SK-N-SH treated with all-trans-retinoic acid at 6 μM for 48 hours (cell line): ENCODE results near the gene IL36RN.

Source experiments
- ATAC-seq: fragments of 200-7000 bp; cut with Tn5 transposase; 3 replicates; pipeline ENCODE4 v1.9.1; 2020; ENCODE audit warnings: mild to moderate bottlenecking, moderate library complexity
- BACH2 ChIP-seq: fragments of 250-450 bp; sonication (Bioruptor Pico); IDR thresholded peaks from 2 replicates; pipeline ENCODE4 v1.9.0; 2021; ENCODE audit warnings: mild to moderate bottlenecking, borderline replicate concordance
- ESRRG ChIP-seq: fragments of 250-450 bp; sonication (Bioruptor Pico); IDR thresholded peaks from 2 replicates; pipeline ENCODE4 v1.6.1; 2021; ENCODE audit warnings: mild to moderate bottlenecking
- ISL1 ChIP-seq: fragments of 250-450 bp; sonication (Bioruptor Pico); IDR thresholded peaks from 2 replicates; pipeline ENCODE4 v2.1.2; 2022; ENCODE audit warnings: mild to moderate bottlenecking, moderate library complexity
- OSR1 ChIP-seq: fragments of 250-450 bp; sonication (Bioruptor Pico); IDR thresholded peaks from 2 replicates; pipeline ENCODE4 v1.8.0; 2022; ENCODE audit warnings: moderate library complexity, mild to moderate bottlenecking, inconsistent platforms
- PATZ1 ChIP-seq: fragments of 250-450 bp; sonication (Bioruptor Pico); IDR thresholded peaks from 2 replicates; pipeline ENCODE4 v1.8.0; 2020; ENCODE audit warnings: mild to moderate bottlenecking, moderate library complexity, borderline replicate concordance
- PPARA ChIP-seq: fragments of 250-450 bp; sonication (Bioruptor Pico); IDR thresholded peaks from 2 replicates; pipeline ENCODE4 v1.5.0; 2020; ENCODE audit warnings: mild to moderate bottlenecking, borderline replicate concordance
- SNAI2 ChIP-seq: fragments of 250-450 bp; sonication (Bioruptor Pico); IDR thresholded peaks from 2 replicates; pipeline ENCODE4 v1.5.0; 2020; ENCODE audit warnings: mild to moderate bottlenecking, moderate library complexity
- TCF4 ChIP-seq: fragments of 250-450 bp; sonication (Bioruptor Pico); IDR thresholded peaks from 2 replicates; pipeline ENCODE4 v1.8.0; 2021; ENCODE audit warnings: mild to moderate bottlenecking, moderate library complexity, borderline replicate concordance
- TOX ChIP-seq: fragments of 250-450 bp; sonication (Bioruptor Pico); IDR thresholded peaks from 2 replicates; pipeline ENCODE4 v1.8.0; 2021; ENCODE audit warnings: mild to moderate bottlenecking, moderate library complexity, borderline replicate concordance
- ZC3H10 ChIP-seq: fragments of 250-450 bp; sonication (Bioruptor Pico); IDR thresholded peaks from 2 replicates; pipeline ENCODE4 v1.5.1; 2021; ENCODE audit warnings: mild to moderate bottlenecking, moderate library complexity
- ZFP3 ChIP-seq: fragments of 250-450 bp; sonication (Bioruptor Pico); IDR thresholded peaks from 2 replicates; pipeline ENCODE4 v1.5.0; 2020; ENCODE audit warnings: mild to moderate bottlenecking, moderate library complexity
- ZFP30 ChIP-seq: fragments of 450-650 bp; formaldehyde crosslinking; IDR thresholded peaks from 2 replicates; pipeline ENCODE4 v1.5.0; 2022; ENCODE audit warnings: mild to moderate bottlenecking, moderate library complexity
- ZNF70 ChIP-seq: fragments of 450-650 bp; formaldehyde crosslinking; IDR thresholded peaks from 2 replicates; pipeline ENCODE4 v1.5.0; 2020; ENCODE audit warnings: mild to moderate bottlenecking, moderate library complexity
- ZNF8 ChIP-seq: fragments of 450-650 bp; formaldehyde crosslinking; IDR thresholded peaks from 2 replicates; pipeline ENCODE4 v1.5.0; 2020; ENCODE audit warnings: mild to moderate bottlenecking, moderate library complexity
- TF ChIP-seq, protein P1 (sequence below): fragments of 250-450 bp; sonication (Bioruptor Pico); IDR thresholded peaks from 2 replicates; pipeline ENCODE4 v1.5.1; 2020; ENCODE audit warnings: low read depth, mild to moderate bottlenecking, moderate library complexity
- TF ChIP-seq, protein P2 (sequence below): fragments of 250-450 bp; sonication (Bioruptor Pico); IDR thresholded peaks from 2 replicates; pipeline ENCODE4 v1.5.1; 2021; ENCODE audit warnings: mild to moderate bottlenecking, moderate library complexity
- TF ChIP-seq, protein P3 (sequence below): fragments of 250-450 bp; sonication (Bioruptor Pico); IDR thresholded peaks from 2 replicates; pipeline ENCODE4 v1.8.0; 2021; ENCODE audit warnings: low read depth, mild to moderate bottlenecking, moderate library complexity, borderline replicate concordance
- TF ChIP-seq, protein P4 (sequence below): fragments of 250-450 bp; sonication (Bioruptor Pico); IDR thresholded peaks from 2 replicates; pipeline ENCODE4 v1.5.0; 2020; ENCODE audit warnings: mild to moderate bottlenecking, moderate library complexity

Gene IL36RN

GRCh38 chr2:113058998-113059960 is at the start of gene IL36RN:
Gene IL36RN (plus strand): TSS chr2:113059198. CDS start chr2:113059439, 241 bp downstream.
- ATAC-seq: no peak
- TF ChIP-seq ZNF8 (no peak), TCF4 (CRISPR knock-in tag) (no peak), ZFP3 (CRISPR knock-in tag) (no peak), OSR1 (no peak), TOX (CRISPR knock-in tag) (no peak), PATZ1 (CRISPR knock-in tag) (no peak), ZC3H10 (no peak), ISL1 (no peak), BACH2 (CRISPR knock-in tag) (no peak), PPARA (CRISPR knock-in tag) (no peak)
- TF ChIP-seq, protein P1, sequence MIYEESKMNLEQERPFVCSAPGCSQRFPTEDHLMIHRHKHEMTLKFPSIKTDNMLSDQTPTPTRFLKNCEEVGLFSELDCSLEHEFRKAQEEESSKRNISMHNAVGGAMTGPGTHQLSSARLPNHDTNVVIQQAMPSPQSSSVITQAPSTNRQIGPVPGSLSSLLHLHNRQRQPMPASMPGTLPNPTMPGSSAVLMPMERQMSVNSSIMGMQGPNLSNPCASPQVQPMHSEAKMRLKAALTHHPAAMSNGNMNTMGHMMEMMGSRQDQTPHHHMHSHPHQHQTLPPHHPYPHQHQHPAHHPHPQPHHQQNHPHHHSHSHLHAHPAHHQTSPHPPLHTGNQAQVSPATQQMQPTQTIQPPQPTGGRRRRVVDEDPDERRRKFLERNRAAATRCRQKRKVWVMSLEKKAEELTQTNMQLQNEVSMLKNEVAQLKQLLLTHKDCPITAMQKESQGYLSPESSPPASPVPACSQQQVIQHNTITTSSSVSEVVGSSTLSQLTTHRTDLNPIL (CRISPR knock-in tag): no peak
- TF ChIP-seq, protein P2, sequence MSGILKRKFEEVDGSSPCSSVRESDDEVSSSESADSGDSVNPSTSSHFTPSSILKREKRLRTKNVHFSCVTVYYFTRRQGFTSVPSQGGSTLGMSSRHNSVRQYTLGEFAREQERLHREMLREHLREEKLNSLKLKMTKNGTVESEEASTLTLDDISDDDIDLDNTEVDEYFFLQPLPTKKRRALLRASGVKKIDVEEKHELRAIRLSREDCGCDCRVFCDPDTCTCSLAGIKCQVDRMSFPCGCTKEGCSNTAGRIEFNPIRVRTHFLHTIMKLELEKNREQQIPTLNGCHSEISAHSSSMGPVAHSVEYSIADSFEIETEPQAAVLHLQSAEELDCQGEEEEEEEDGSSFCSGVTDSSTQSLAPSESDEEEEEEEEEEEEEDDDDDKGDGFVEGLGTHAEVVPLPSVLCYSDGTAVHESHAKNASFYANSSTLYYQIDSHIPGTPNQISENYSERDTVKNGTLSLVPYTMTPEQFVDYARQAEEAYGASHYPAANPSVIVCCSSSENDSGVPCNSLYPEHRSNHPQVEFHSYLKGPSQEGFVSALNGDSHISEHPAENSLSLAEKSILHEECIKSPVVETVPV (CRISPR knock-in tag): no peak
- TF ChIP-seq, protein P3, sequence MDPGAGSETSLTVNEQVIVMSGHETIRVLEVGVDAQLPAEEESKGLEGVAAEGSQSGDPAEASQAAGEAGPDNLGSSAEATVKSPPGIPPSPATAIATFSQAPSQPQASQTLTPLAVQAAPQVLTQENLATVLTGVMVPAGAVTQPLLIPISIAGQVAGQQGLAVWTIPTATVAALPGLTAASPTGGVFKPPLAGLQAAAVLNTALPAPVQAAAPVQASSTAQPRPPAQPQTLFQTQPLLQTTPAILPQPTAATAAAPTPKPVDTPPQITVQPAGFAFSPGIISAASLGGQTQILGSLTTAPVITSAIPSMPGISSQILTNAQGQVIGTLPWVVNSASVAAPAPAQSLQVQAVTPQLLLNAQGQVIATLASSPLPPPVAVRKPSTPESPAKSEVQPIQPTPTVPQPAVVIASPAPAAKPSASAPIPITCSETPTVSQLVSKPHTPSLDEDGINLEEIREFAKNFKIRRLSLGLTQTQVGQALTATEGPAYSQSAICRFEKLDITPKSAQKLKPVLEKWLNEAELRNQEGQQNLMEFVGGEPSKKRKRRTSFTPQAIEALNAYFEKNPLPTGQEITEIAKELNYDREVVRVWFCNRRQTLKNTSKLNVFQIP (CRISPR knock-in tag): no peak

DNA sequence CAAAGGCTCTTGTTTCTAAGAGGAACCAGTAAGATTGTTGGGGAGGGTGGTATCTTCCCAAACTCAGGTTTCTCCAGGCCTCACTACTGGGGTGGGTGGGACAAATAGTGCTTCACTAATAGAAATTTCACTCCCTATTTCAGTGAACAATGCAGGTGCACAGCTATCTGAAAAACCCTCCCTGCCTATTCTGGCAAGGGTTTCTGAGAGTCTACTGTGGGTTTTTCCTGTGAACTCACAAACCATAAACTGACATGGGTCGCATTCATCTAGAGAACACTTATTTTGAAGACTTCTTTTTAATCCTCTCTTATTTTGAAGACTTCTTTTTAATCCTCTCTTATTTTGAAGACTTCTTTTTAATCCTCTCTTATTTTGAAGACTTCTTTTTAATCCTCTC is 49.4 kb upstream of the IL36RN start:
- ATAC-seq: no peak
- TF ChIP-seq TCF4 (CRISPR knock-in tag): no peak
- no peak for TF ChIP-seq SNAI2
- no peak for TF ChIP-seq ZNF70
- TF ChIP-seq, protein P3 (CRISPR knock-in tag): no peak
- no peak for TF ChIP-seq PPARA (CRISPR knock-in tag)
- TF ChIP-seq, protein P4, sequence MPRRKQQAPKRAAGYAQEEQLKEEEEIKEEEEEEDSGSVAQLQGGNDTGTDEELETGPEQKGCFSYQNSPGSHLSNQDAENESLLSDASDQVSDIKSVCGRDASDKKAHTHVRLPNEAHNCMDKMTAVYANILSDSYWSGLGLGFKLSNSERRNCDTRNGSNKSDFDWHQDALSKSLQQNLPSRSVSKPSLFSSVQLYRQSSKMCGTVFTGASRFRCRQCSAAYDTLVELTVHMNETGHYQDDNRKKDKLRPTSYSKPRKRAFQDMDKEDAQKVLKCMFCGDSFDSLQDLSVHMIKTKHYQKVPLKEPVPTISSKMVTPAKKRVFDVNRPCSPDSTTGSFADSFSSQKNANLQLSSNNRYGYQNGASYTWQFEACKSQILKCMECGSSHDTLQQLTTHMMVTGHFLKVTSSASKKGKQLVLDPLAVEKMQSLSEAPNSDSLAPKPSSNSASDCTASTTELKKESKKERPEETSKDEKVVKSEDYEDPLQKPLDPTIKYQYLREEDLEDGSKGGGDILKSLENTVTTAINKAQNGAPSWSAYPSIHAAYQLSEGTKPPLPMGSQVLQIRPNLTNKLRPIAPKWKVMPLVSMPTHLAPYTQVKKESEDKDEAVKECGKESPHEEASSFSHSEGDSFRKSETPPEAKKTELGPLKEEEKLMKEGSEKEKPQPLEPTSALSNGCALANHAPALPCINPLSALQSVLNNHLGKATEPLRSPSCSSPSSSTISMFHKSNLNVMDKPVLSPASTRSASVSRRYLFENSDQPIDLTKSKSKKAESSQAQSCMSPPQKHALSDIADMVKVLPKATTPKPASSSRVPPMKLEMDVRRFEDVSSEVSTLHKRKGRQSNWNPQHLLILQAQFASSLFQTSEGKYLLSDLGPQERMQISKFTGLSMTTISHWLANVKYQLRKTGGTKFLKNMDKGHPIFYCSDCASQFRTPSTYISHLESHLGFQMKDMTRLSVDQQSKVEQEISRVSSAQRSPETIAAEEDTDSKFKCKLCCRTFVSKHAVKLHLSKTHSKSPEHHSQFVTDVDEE (CRISPR knock-in tag): no peak
- TF ChIP-seq ZC3H10: no peak
- no peak for TF ChIP-seq ZNF8
- no peak for TF ChIP-seq ESRRG
- TF ChIP-seq PATZ1 (CRISPR knock-in tag): no peak
- TF ChIP-seq ZFP30 (CRISPR knock-in tag): no peak
- no peak for TF ChIP-seq ZFP3 (CRISPR knock-in tag)
- TF ChIP-seq, protein P2 (CRISPR knock-in tag): no peak
- TF ChIP-seq BACH2 (CRISPR knock-in tag): no peak
- no peak for TF ChIP-seq OSR1
